ENCODE data around the gene GNAZ.
"Not testable (repeated sequence)": the region's sequence is repeated elsewhere in the genome, so short reads cannot be mapped to it uniquely, and the experiment has no call there.

The GNAZ gene

GRCh38 chr22:23047265-23047664 is 23.1 kb upstream of the GNAZ start:
- no peak overlapping the region for H2AFZ ChIP-seq (ENCODE audit: insufficient read depth, low read length, poor library complexity)
- H4K91ac ChIP-seq (ENCODE audit: low read depth, low read length) = no peak overlapping the region
- no peak overlapping the region for H3K23ac ChIP-seq (ENCODE audit: low read length)
- no peak overlapping the region for H3K9ac ChIP-seq (ENCODE audit: low read length)
- H3K18ac ChIP-seq (ENCODE audit: low read length) = no peak overlapping the region
- no peaks in the 10 kb centered on the region for H3K4me1 ChIP-seq (ENCODE audit: control insufficient read depth in 1 of 2, insufficient read depth in 2 of 2, low read length in 2 of 2)
- no peaks in the 10 kb centered on the region for H3K36me3 ChIP-seq (ENCODE audit: control insufficient read depth in 1 of 2, insufficient read depth in 2 of 2, low read length in 2 of 2)
- H4K8ac ChIP-seq (ENCODE audit: low read depth, low read length) = no peak overlapping the region
- no peak overlapping the region for H3K4me2 ChIP-seq (ENCODE audit: low read length)
- H3K27me3 ChIP-seq (ENCODE audit: insufficient read depth, low read length) = no peaks in the 10 kb centered on the region
- no peak overlapping the region for H4K12ac ChIP-seq (ENCODE audit: low read depth, low read length)
- no peak overlapping the region for H2AK5ac ChIP-seq (ENCODE audit: low read length)
- H3K4ac ChIP-seq (ENCODE audit: low read depth, low read length) = no peak overlapping the region
- no peaks in the 10 kb centered on the region for H3K79me2 ChIP-seq (ENCODE audit: control insufficient read depth, insufficient read depth, low read length, poor library complexity)
- no peak overlapping the region for H3K27ac ChIP-seq (ENCODE audit: low read depth, low read length)
- peaks cover 8% of the 10 kb centered on the region for H3K9me3 ChIP-seq (ENCODE audit: insufficient read depth, low read depth, low read length)
- no peak overlapping the region for H2BK12ac ChIP-seq (ENCODE audit: low read length)
- no peak overlapping the region for H3K4me3 ChIP-seq (ENCODE audit: low read depth, low read length)
- DNase-seq = no peak
- WGBS (ENCODE audit: extremely low coverage, insufficient coverage, insufficient read length) = no CpG with 5 or more reads among the region's 8 CpGs
- no peak overlapping the region for H2BK5ac ChIP-seq (ENCODE audit: low read depth, low read length, poor library complexity)
- H3K14ac ChIP-seq (ENCODE audit: low read length) = no peak overlapping the region
- H2BK120ac ChIP-seq (ENCODE audit: insufficient read depth, low read length, poor library complexity) = no peak overlapping the region
- H3K79me1 ChIP-seq (ENCODE audit: low read length) = no peaks in the 10 kb centered on the region

DNA sequence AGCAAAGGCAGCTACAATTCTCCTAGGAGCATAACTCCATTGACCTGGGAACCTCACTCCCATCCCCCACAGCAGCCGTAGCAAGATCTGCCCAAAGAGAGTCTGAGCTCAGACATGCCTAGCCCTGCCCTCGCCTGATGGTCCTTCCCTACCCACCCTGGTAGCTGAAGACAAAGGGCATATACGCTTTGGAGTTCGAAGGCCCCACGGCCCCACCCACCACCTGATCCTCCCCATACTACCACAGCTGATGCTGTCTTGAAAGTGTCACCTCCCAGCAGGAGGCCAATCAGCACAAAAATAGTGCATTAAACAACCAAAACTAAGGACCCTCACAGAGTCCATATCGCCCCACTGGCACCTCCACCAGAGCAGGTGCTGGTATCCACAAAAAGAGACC is 22.6 kb upstream of the GNAZ start:
- Histone ChIP-seq H4K8ac (ENCODE audit: low read depth, low read length) (no peak overlapping the region), H3K79me2 (ENCODE audit: control insufficient read depth, insufficient read depth, low read length, poor library complexity) (no peaks in the 10 kb centered on the region), H3K4me2 (ENCODE audit: low read length) (no peak overlapping the region), H3K27ac (ENCODE audit: low read depth, low read length) (no peak overlapping the region), H3K27me3 (ENCODE audit: insufficient read depth, low read length) (no peaks in the 10 kb centered on the region), H3K23ac (ENCODE audit: low read length) (no peak overlapping the region), H3K4me1 (ENCODE audit: control insufficient read depth in 1 of 2, insufficient read depth in 2 of 2, low read length in 2 of 2) (no peaks in the 10 kb centered on the region), H3K79me1 (ENCODE audit: low read length) (no peaks in the 10 kb centered on the region), H3K4me3 (ENCODE audit: low read depth, low read length) (no peak overlapping the region), H4K12ac (ENCODE audit: low read depth, low read length) (no peak overlapping the region), H3K14ac (ENCODE audit: low read length) (no peak overlapping the region), H2AK5ac (ENCODE audit: low read length) (no peak overlapping the region), H3K36me3 (ENCODE audit: control insufficient read depth in 1 of 2, insufficient read depth in 2 of 2, low read length in 2 of 2) (no peaks in the 10 kb centered on the region), H2BK12ac (ENCODE audit: low read length) (no peak overlapping the region), H3K9ac (ENCODE audit: low read length) (no peak overlapping the region), H2BK5ac (ENCODE audit: low read depth, low read length, poor library complexity) (no peak overlapping the region), H2AFZ (ENCODE audit: insufficient read depth, low read length, poor library complexity) (no peak overlapping the region), H3K4ac (ENCODE audit: low read depth, low read length) (no peak overlapping the region), H3K18ac (ENCODE audit: low read length) (no peak overlapping the region), H4K91ac (ENCODE audit: low read depth, low read length) (no peak overlapping the region), H3K9me3 (ENCODE audit: insufficient read depth, low read depth, low read length) (peaks cover 8% of the 10 kb centered on the region), H2BK120ac (ENCODE audit: insufficient read depth, low read length, poor library complexity) (no peak overlapping the region)
- WGBS (ENCODE audit: extremely low coverage, insufficient coverage, insufficient read length) = no CpG with 5 or more reads among the region's 6 CpGs
- DNase-seq = no peak

DNA sequence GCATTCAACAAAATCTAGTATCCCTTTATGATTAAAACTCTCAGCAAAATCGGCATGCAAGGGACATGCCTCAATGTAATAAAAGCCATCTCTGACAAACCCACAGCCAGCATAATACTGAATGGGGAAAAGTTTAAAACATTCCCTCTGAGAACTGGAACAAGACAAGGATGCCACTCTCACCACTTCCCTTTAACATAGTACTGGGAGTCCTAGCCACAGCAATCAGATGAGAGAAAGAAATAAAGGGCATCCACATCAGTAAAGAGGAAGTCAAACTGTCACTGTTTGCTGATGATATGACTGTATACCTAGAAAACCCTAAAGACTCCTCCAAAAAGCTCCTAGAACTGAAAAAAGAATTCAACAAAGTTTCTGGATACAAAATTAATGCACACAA is 19.8 kb upstream of the GNAZ start:
- not testable (repeated sequence) for H3K4ac ChIP-seq (ENCODE audit: low read depth, low read length); H3K4me2 ChIP-seq (ENCODE audit: low read length); H3K27me3 ChIP-seq (ENCODE audit: insufficient read depth, low read length); H3K79me2 ChIP-seq (ENCODE audit: control insufficient read depth, insufficient read depth, low read length, poor library complexity); H2AFZ ChIP-seq (ENCODE audit: insufficient read depth, low read length, poor library complexity); H4K8ac ChIP-seq (ENCODE audit: low read depth, low read length); H3K14ac ChIP-seq (ENCODE audit: low read length); H3K18ac ChIP-seq (ENCODE audit: low read length); H4K91ac ChIP-seq (ENCODE audit: low read depth, low read length); H3K9ac ChIP-seq (ENCODE audit: low read length); H3K36me3 ChIP-seq (ENCODE audit: control insufficient read depth in 1 of 2, insufficient read depth in 2 of 2, low read length in 2 of 2); H3K9me3 ChIP-seq (ENCODE audit: insufficient read depth, low read depth, low read length); H2BK120ac ChIP-seq (ENCODE audit: insufficient read depth, low read length, poor library complexity); H2BK5ac ChIP-seq (ENCODE audit: low read depth, low read length, poor library complexity); H2BK12ac ChIP-seq (ENCODE audit: low read length); H3K4me1 ChIP-seq (ENCODE audit: control insufficient read depth in 1 of 2, insufficient read depth in 2 of 2, low read length in 2 of 2); H3K4me3 ChIP-seq (ENCODE audit: low read depth, low read length); H2AK5ac ChIP-seq (ENCODE audit: low read length); H4K12ac ChIP-seq (ENCODE audit: low read depth, low read length); H3K23ac ChIP-seq (ENCODE audit: low read length); H3K27ac ChIP-seq (ENCODE audit: low read depth, low read length); H3K79me1 ChIP-seq (ENCODE audit: low read length); DNase-seq
- WGBS (ENCODE audit: extremely low coverage, insufficient coverage, insufficient read length) = no CpG with 5 or more reads among the region's 1 CpG

DNA sequence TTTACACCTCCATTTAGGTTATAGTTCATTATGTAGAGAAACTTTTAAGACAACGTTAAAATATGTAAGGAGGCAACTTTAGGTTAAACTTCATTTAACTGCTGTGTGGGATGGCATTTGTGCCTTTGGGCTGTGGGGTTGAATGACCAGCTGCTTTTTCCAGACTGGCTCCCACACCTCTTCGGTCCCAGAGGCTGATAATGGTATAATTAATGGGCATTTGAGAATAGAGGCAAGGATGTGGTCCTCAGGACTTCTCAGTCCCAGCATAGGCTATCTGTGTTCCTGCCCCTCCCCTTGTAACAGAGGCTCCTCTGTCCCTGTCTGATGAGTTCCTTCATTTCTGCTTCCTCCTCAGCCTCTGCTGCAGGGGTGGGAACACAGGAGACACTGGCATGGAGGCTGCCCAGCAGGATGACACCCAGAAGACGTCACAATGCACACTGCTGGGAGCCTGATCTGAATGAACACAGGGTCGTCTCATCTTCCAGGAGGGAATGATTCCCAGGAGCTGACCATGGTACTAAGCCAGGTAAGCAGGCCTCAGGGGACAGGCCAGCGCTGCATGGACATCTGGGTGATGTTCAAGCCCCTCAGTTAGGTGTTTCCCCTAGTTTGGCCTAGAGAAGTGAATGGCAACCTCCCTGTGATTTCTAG is 17.1 kb upstream of the GNAZ start:
- H3K23ac ChIP-seq (ENCODE audit: low read length) = no peak overlapping the region
- no peak overlapping the region for H2AFZ ChIP-seq (ENCODE audit: insufficient read depth, low read length, poor library complexity)
- no peak overlapping the region for H3K9ac ChIP-seq (ENCODE audit: low read length)
- no peak for DNase-seq
- no peak overlapping the region for H3K14ac ChIP-seq (ENCODE audit: low read length)
- no peaks in the 10 kb centered on the region for H3K79me2 ChIP-seq (ENCODE audit: control insufficient read depth, insufficient read depth, low read length, poor library complexity)
- no peak overlapping the region for H3K4ac ChIP-seq (ENCODE audit: low read depth, low read length)
- no peaks in the 10 kb centered on the region for H3K4me1 ChIP-seq (ENCODE audit: control insufficient read depth in 1 of 2, insufficient read depth in 2 of 2, low read length in 2 of 2)
- WGBS (ENCODE audit: extremely low coverage, insufficient coverage, insufficient read length) = no CpG with 5 or more reads among the region's 5 CpGs
- H3K36me3 ChIP-seq (ENCODE audit: control insufficient read depth in 1 of 2, insufficient read depth in 2 of 2, low read length in 2 of 2) = no peaks in the 10 kb centered on the region
- no peaks in the 10 kb centered on the region for H3K79me1 ChIP-seq (ENCODE audit: low read length)
- no peak overlapping the region for H4K12ac ChIP-seq (ENCODE audit: low read depth, low read length)
- no peak overlapping the region for H2BK120ac ChIP-seq (ENCODE audit: insufficient read depth, low read length, poor library complexity)
- H2BK5ac ChIP-seq (ENCODE audit: low read depth, low read length, poor library complexity) = no peak overlapping the region
- H3K4me2 ChIP-seq (ENCODE audit: low read length) = no peak overlapping the region
- H2AK5ac ChIP-seq (ENCODE audit: low read length) = no peak overlapping the region
- no peak overlapping the region for H4K91ac ChIP-seq (ENCODE audit: low read depth, low read length)
- peaks cover 3% of the 10 kb centered on the region for H3K9me3 ChIP-seq (ENCODE audit: insufficient read depth, low read depth, low read length)
- no peak overlapping the region for H4K8ac ChIP-seq (ENCODE audit: low read depth, low read length)
- H3K27ac ChIP-seq (ENCODE audit: low read depth, low read length) = no peak overlapping the region
- no peak overlapping the region for H3K18ac ChIP-seq (ENCODE audit: low read length)
- no peak overlapping the region for H2BK12ac ChIP-seq (ENCODE audit: low read length)
- H3K27me3 ChIP-seq (ENCODE audit: insufficient read depth, low read length) = no peaks in the 10 kb centered on the region
- H3K4me3 ChIP-seq (ENCODE audit: low read depth, low read length) = no peak overlapping the region
